ENCODE measurements around the gene FATE1.
A peak's percentile ranks its signal among the peaks of the same experiment; 100 is the strongest.

Gene FATE1

GRCh38 chrX:151704041-151704663 lies 11.7 kb upstream of the FATE1 start:
- no peak for DNase-seq

- no peak for DNase-seq
Measured at GRCh38 chrX:151708821-151709220, 7.0 kb upstream of the FATE1 start.

GRCh38 chrX:151710457-151710856 lies 5.4 kb upstream of the FATE1 start:
- no peak for DNase-seq

GRCh38 chrX:151711154-151711553 lies 4.7 kb upstream of the FATE1 start:
- no peak for DNase-seq

GRCh38 chrX:151711787-151712186 lies 4.0 kb upstream of the FATE1 start:
- DNase-seq = peak; percentile 47

GRCh38 chrX:151712253-151712652 lies 3.6 kb upstream of the FATE1 start:
- no peak for DNase-seq

GRCh38 chrX:151713849-151714248 lies 2.0 kb upstream of the FATE1 start:
- no peak for DNase-seq

- DNase-seq = no peak
Measured at GRCh38 chrX:151714362-151714761, 1.5 kb upstream of the FATE1 start.

- no peak for DNase-seq
Measured at GRCh38 chrX:151722241-151722846, 6.5 kb downstream of the FATE1 start.

GRCh38 chrX:151723156-151723760 lies 7.4 kb downstream of the FATE1 start:
- no peak for DNase-seq

- DNase-seq = no peak
Measured at GRCh38 chrX:151724563-151725337, 8.9 kb downstream of the FATE1 start.

GRCh38 chrX:151725338-151725614 lies 9.4 kb downstream of the FATE1 start:
- DNase-seq = no peak

- DNase-seq = no peak
Measured at GRCh38 chrX:151726751-151727150, 10.9 kb downstream of the FATE1 start.

- no peak for DNase-seq
Measured at GRCh38 chrX:151727346-151727745, 11.5 kb downstream of the FATE1 start.

GRCh38 chrX:151729056-151729725 lies 13.4 kb downstream of the FATE1 start:
- no peak for DNase-seq

- no peak for DNase-seq
Measured at GRCh38 chrX:151734446-151734845, 18.6 kb downstream of the FATE1 start, which contains the start of gene CNGA2. Gene CNGA2, plus strand, starts transcription at chrX:151734746. Its CDS starts 3,738 bp downstream, at chrX:151738484.

- DNase-seq = no peak
Measured at GRCh38 chrX:151735219-151735618, 19.4 kb downstream of the FATE1 start.

GRCh38 chrX:151736685-151737084 lies 20.9 kb downstream of the FATE1 start:
- DNase-seq = no peak

- DNase-seq = no peak
Measured at GRCh38 chrX:151737494-151737893, 21.7 kb downstream of the FATE1 start.

- DNase-seq = no peak
Measured at GRCh38 chrX:151738751-151739150, 22.9 kb downstream of the FATE1 start.

GRCh38 chrX:151741606-151742005 lies 25.8 kb downstream of the FATE1 start:
- no peak for DNase-seq

- DNase-seq = no peak
Measured at GRCh38 chrX:151742311-151742710, 26.5 kb downstream of the FATE1 start.
